ENCODE data around the gene RAPH1. TPM values are rescaled to one million over a fixed set of nuclear protein-coding genes. Genes with fewer than 3 reads are reported as not detected.

The RAPH1 gene
- total RNA-seq, 4 donors from 2014 or later: 17.1 to 39.6 (median 21.7) TPM

- Histone ChIP-seq H3K27ac (no peak overlapping the region), H3K9me3 (no peaks in the 10 kb centered on the region), H3K4me3 (no peak overlapping the region), H3K27me3 (no peaks in the 10 kb centered on the region), H3K4me1 (no peaks in the 10 kb centered on the region), H3K36me3 (no peaks in the 10 kb centered on the region)
- 65 to 72% methylated on average over 4 to 8 of the region's 8 CpGs for WGBS, 2 donors (ENCODE audit: low coverage in 1 of 2)
- ATAC-seq: no peak
- TF ChIP-seq POLR2A (IDR thresholded peaks at IDR 0.05) (no peak), POLR2AphosphoS5 (IDR thresholded peaks at IDR 0.05) (no peak), EP300 (IDR thresholded peaks at IDR 0.05) (no peak), CTCF (IDR thresholded peaks at IDR 0.05) (no peak)
Measured at GRCh38 chr2:203569677-203570316, 34.7 kb upstream of the RAPH1 start.

- Histone ChIP-seq H3K4me3 (no peak overlapping the region), H3K9me3 (no peaks in the 10 kb centered on the region), H3K27ac (no peak overlapping the region), H3K36me3 (no peaks in the 10 kb centered on the region), H3K27me3 (no peaks in the 10 kb centered on the region), H3K4me1 (peaks cover 0 to under 1% (median 0%) of the 10 kb centered on the region in 3 donors)
- ATAC-seq: no peak
- 100% methylated on average over 1 of the region's 1 CpG for WGBS, 2 donors (ENCODE audit: low coverage in 1 of 2)
- TF ChIP-seq EP300 (IDR thresholded peaks at IDR 0.05) (no peak), POLR2A (IDR thresholded peaks at IDR 0.05) (no peak), POLR2AphosphoS5 (IDR thresholded peaks at IDR 0.05) (no peak), CTCF (IDR thresholded peaks at IDR 0.05) (no peak)
Measured at GRCh38 chr2:203567691-203568090, 32.6 kb upstream of the RAPH1 start.

GRCh38 chr2:203566161-203566560, 31.1 kb upstream of the RAPH1 start:
- ATAC-seq: no peak
- Histone ChIP-seq H3K36me3 (no peaks in the 10 kb centered on the region), H3K27me3 (no peaks in the 10 kb centered on the region), H3K4me1 (peaks cover 0 to 12% (median 4%) of the 10 kb centered on the region in 3 donors), H3K9me3 (no peaks in the 10 kb centered on the region), H3K27ac (no peak overlapping the region), H3K4me3 (no peak overlapping the region)
- 89 to 91% methylated on average over 4 of the region's 4 CpGs for WGBS, 2 donors (ENCODE audit: low coverage in 1 of 2)
- no peak for TF ChIP-seq POLR2A (IDR thresholded peaks at IDR 0.05)
- TF ChIP-seq CTCF (IDR thresholded peaks at IDR 0.05): no peak
- TF ChIP-seq EP300 (IDR thresholded peaks at IDR 0.05): no peak
- no peak for TF ChIP-seq POLR2AphosphoS5 (IDR thresholded peaks at IDR 0.05)

- no peak for ATAC-seq
- H3K27ac ChIP-seq: no peak overlapping the region
- no peaks in the 10 kb centered on the region for H3K36me3 ChIP-seq
- peaks cover 0 to 12% (median 4%) of the 10 kb centered on the region in 3 donors for H3K4me1 ChIP-seq
- no peak overlapping the region for H3K4me3 ChIP-seq
- no peaks in the 10 kb centered on the region for H3K27me3 ChIP-seq
- no peaks in the 10 kb centered on the region for H3K9me3 ChIP-seq
- TF ChIP-seq EP300 (IDR thresholded peaks at IDR 0.05): no peak
- TF ChIP-seq POLR2AphosphoS5 (IDR thresholded peaks at IDR 0.05): no peak
- TF ChIP-seq CTCF (IDR thresholded peaks at IDR 0.05): no peak
Measured at GRCh38 chr2:203565076-203565475, 30.0 kb upstream of the RAPH1 start.

- Histone ChIP-seq H3K4me3 (no peak overlapping the region), H3K9me3 (no peaks in the 10 kb centered on the region), H3K27me3 (no peaks in the 10 kb centered on the region), H3K4me1 (peaks cover 0 to 12% (median 4%) of the 10 kb centered on the region in 3 donors), H3K27ac (peak overlapping the region in 3 of 4 donors; percentile 17 to 32 (median 27)), H3K36me3 (no peaks in the 10 kb centered on the region)
- peak; percentile 46 for ATAC-seq
- WGBS, 2 donors (ENCODE audit: low coverage in 1 of 2): 19 to 20% methylated on average over 2 of the region's 2 CpGs
- TF ChIP-seq CTCF (IDR thresholded peaks at IDR 0.05): no peak
- no peak for TF ChIP-seq EP300 (IDR thresholded peaks at IDR 0.05)
- no peak for TF ChIP-seq POLR2AphosphoS5 (IDR thresholded peaks at IDR 0.05)
- no peak for TF ChIP-seq POLR2A (IDR thresholded peaks at IDR 0.05)
Measured at GRCh38 chr2:203562268-203562667, 27.2 kb upstream of the RAPH1 start.

Data from gastroesophageal sphincter (tissue), 4 donors.